OCI-LY1 (cell line): ENCODE measurements around the gene DNAH12.

Source experiments
- H2AFZ ChIP-seq: fragments of 200-600 bp; sonication (generic), shearing (Covaris generic); 2 replicates; pipeline ENCODE4 v1.6.0; 2014; ENCODE audit warnings: antibody characterized with exemption, mild to moderate bottlenecking, low read length
- H3F3A ChIP-seq: fragments of 200-600 bp; sonication (generic), shearing (Covaris generic); 2 replicates; pipeline ENCODE4 v1.6.0; 2014; ENCODE audit warnings: mild to moderate bottlenecking, antibody characterized with exemption, low read length, moderate library complexity; ENCODE audit not compliant: insufficient read depth
- H3K27ac ChIP-seq: fragments of 200-600 bp; sonication (generic); 2 replicates; pipeline ENCODE4 v1.5.1; 2014; ENCODE audit warnings: low read length, mixed run types, mild to moderate bottlenecking, low read depth; ENCODE audit not compliant: poor library complexity, severe bottlenecking
- H3K27me3 ChIP-seq: fragments of 200-600 bp; sonication (generic); 2 replicates; pipeline ENCODE4 v1.6.0; 2014; ENCODE audit warnings: antibody characterized with exemption, mild to moderate bottlenecking, low read length, moderate library complexity; ENCODE audit not compliant: insufficient read depth
- H3K36me3 ChIP-seq: fragments of 200-600 bp; sonication (generic); 2 replicates; pipeline ENCODE4 v1.6.1; 2014; ENCODE audit warnings: mild to moderate bottlenecking, antibody characterized with exemption, low read length, moderate library complexity, mixed read lengths; ENCODE audit not compliant: insufficient read depth
- H3K4me1 ChIP-seq: fragments of 200-600 bp; sonication (generic); 2 replicates; pipeline ENCODE4 v1.5.1; 2014; ENCODE audit warnings: mild to moderate bottlenecking, low read length, moderate library complexity; ENCODE audit not compliant: insufficient read depth, severe bottlenecking
- H3K4me2 ChIP-seq: fragments of 200-600 bp; sonication (generic), shearing (Covaris generic); 2 replicates; pipeline ENCODE4 v1.6.1; 2014; ENCODE audit warnings: low read length
- H3K4me3 ChIP-seq: fragments of 200-600 bp; sonication (generic); 2 replicates; pipeline ENCODE4 v1.5.1; 2014; ENCODE audit warnings: low read length, low read depth, mild to moderate bottlenecking, mixed read lengths; ENCODE audit not compliant: poor library complexity, severe bottlenecking
- H3K79me2 ChIP-seq: fragments of 200-600 bp; shearing (Covaris generic); 2 replicates; pipeline ENCODE4 v1.6.1; 2016; ENCODE audit warnings: mixed run types, low read length, mixed read lengths; ENCODE audit not compliant: insufficient read depth
- H3K9ac ChIP-seq: fragments of 200-600 bp; sonication (generic), shearing (Covaris generic); 2 replicates; pipeline ENCODE4 v1.6.1; 2014; ENCODE audit warnings: mild to moderate bottlenecking, low read length, mixed read lengths
- H3K9me2 ChIP-seq: fragments of 200-600 bp; sonication (generic), shearing (Covaris generic); 2 replicates; pipeline ENCODE4 v1.6.1; 2014; ENCODE audit warnings: low read depth, mild to moderate bottlenecking, low read length, mixed read lengths
- H3K9me3 ChIP-seq: fragments of 200-600 bp; shearing (Covaris generic); 2 replicates; pipeline ENCODE4 v1.6.1; 2014; ENCODE audit warnings: low read length, mixed read lengths
- H4K20me1 ChIP-seq: fragments of 200-600 bp; sonication (generic), shearing (Covaris generic); 2 replicates; pipeline ENCODE4 v1.6.0; 2016; ENCODE audit warnings: mild to moderate bottlenecking, low read length; ENCODE audit not compliant: insufficient read depth
- CTCF ChIP-seq: fragments of 200-600 bp; sonication (generic), shearing (Covaris generic); IDR thresholded peaks from 2 replicates; pipeline ENCODE4 v1.5.1; 2017; ENCODE audit warnings: mild to moderate bottlenecking, antibody characterized with exemption, low read length, moderate library complexity, mixed read lengths
- EZH2 ChIP-seq: fragments of 200-600 bp; sonication (generic), shearing (Covaris generic); IDR thresholded peaks from 2 replicates; pipeline ENCODE4 v1.8.0; 2017; ENCODE audit warnings: borderline replicate concordance, mixed run types, mild to moderate bottlenecking, antibody characterized with exemption, low read length, moderate library complexity, mixed read lengths

Gene DNAH12

GRCh38 chr3:57278237-57278636 is 265.9 kb downstream of the DNAH12 start:
- Histone ChIP-seq H3K4me1 (no peaks in the 10 kb centered on the region), H3K79me2 (no peaks in the 10 kb centered on the region), H4K20me1 (no peaks in the 10 kb centered on the region), H3F3A (no peaks in the 10 kb centered on the region; the same call in 1 of the 2 replicates), H3K27me3 (no peaks in the 10 kb centered on the region), H3K4me3 (no peak overlapping the region), H3K36me3 (peaks cover 13% of the 10 kb centered on the region), H2AFZ (no peak overlapping the region), H3K9me2 (no peaks in the 10 kb centered on the region), H3K9ac (no peak overlapping the region), H3K9me3 (no peaks in the 10 kb centered on the region), H3K27ac (no peak overlapping the region), H3K4me2 (no peak overlapping the region)
- TF ChIP-seq CTCF (no peak), EZH2 (no peak)

GRCh38 chr3:57275393-57275792 is 268.8 kb downstream of the DNAH12 start:
- Histone ChIP-seq H3F3A (no peaks in the 10 kb centered on the region; the same call in 1 of the 2 replicates), H4K20me1 (no peaks in the 10 kb centered on the region), H3K4me2 (no peak overlapping the region), H2AFZ (no peak overlapping the region), H3K9ac (no peak overlapping the region), H3K27me3 (no peaks in the 10 kb centered on the region), H3K79me2 (no peaks in the 10 kb centered on the region), H3K36me3 (peaks cover 38% of the 10 kb centered on the region), H3K27ac (no peak overlapping the region), H3K9me2 (no peaks in the 10 kb centered on the region), H3K4me1 (no peaks in the 10 kb centered on the region), H3K9me3 (no peaks in the 10 kb centered on the region), H3K4me3 (no peak overlapping the region)
- no peak for TF ChIP-seq CTCF
- no peak for TF ChIP-seq EZH2

DNA sequence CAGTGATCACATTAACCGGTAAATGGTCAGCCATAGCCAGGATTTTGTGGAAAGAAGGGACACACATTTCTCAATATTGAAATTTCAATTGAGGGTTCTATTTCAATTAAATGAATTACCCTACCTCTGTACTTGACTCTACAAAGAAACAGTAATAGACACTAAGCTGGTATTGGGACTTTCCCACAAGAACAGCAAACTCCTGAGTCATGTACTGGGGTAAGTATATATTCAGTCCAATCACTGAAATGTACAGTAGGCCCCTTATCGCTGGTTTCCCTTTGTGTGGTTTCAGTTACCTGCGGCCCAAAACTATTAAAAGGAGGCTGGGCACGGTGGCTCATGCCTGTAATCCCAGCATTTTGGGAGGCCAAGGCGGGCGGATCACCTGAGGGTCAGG is 269.3 kb downstream of the DNAH12 start:
- Histone ChIP-seq H3K4me3 (no peak overlapping the region), H3K9ac (no peak overlapping the region), H2AFZ (no peak overlapping the region), H3K27ac (no peak overlapping the region), H3K9me3 (no peaks in the 10 kb centered on the region), H3K9me2 (no peaks in the 10 kb centered on the region), H3K4me2 (no peak overlapping the region), H3K79me2 (no peaks in the 10 kb centered on the region), H3K36me3 (peaks cover 44% of the 10 kb centered on the region), H3K27me3 (no peaks in the 10 kb centered on the region), H3K4me1 (no peaks in the 10 kb centered on the region), H3F3A (no peaks in the 10 kb centered on the region; the same call in 1 of the 2 replicates), H4K20me1 (no peaks in the 10 kb centered on the region)
- TF ChIP-seq EZH2 (no peak), CTCF (no peak)
